A549 (cell line): ENCODE results near the gene LBHD2.
A peak's percentile ranks its signal among the peaks of the same experiment; 100 is the strongest.

Source experiments
- BCL3 ChIP-seq: fragments of >200 bp; sonication (Bioruptor Twin); formaldehyde crosslinking; IDR thresholded peaks from 3 replicates; pipeline ENCODE4 v1.6.1; 2016
- HEYL ChIP-seq: fragments of 250-450 bp; sonication (Bioruptor Pico); IDR thresholded peaks from 2 replicates; pipeline ENCODE4 v1.8.0; 2021; ENCODE audit warnings: mild to moderate bottlenecking, moderate library complexity
- PHF8 ChIP-seq: fragments of 200-600 bp; sonication (generic); IDR thresholded peaks from 2 replicates; pipeline ENCODE4 v1.6.1; 2016; ENCODE audit warnings: low read depth, mild to moderate bottlenecking, antibody characterized with exemption, moderate library complexity, borderline replicate concordance
- POLR2A ChIP-seq: IDR thresholded peaks from 2 replicates; pipeline ENCODE4 v1.6.1; 2012; ENCODE audit warnings: mild to moderate bottlenecking, low read length
- RAD21 ChIP-seq, 2 experiments: fragments of >200 bp in 1 of 2; sonication (Bioruptor Twin) in 1 of 2; formaldehyde crosslinking in 1 of 2; IDR thresholded peaks in 1 of 2; conservative IDR thresholded peaks in 1 of 2; 2 replicates in 1 of 2; 3 replicates in 1 of 2; pipeline ENCODE4 v1.6.1; 2012 to 2018; ENCODE audit warnings: inconsistent platforms in 1 of 2
- TF ChIP-seq, protein P1 (sequence below): fragments of 450-650 bp; IDR thresholded peaks from 2 replicates; pipeline ENCODE4 v1.6.1; 2014; ENCODE audit warnings: antibody characterized with exemption

- TF ChIP-seq PHF8 (no peak), RAD21 (conservative IDR thresholded peaks at IDR 0.05 in 1 of 2, IDR thresholded peaks at IDR 0.05 in 1 of 2) (no peak), HEYL (CRISPR knock-in tag) (no peak; the same call in 1 of the 2 replicates), POLR2A (peak; percentile 99), BCL3 (peak; percentile 85)
- TF ChIP-seq, protein P1, sequence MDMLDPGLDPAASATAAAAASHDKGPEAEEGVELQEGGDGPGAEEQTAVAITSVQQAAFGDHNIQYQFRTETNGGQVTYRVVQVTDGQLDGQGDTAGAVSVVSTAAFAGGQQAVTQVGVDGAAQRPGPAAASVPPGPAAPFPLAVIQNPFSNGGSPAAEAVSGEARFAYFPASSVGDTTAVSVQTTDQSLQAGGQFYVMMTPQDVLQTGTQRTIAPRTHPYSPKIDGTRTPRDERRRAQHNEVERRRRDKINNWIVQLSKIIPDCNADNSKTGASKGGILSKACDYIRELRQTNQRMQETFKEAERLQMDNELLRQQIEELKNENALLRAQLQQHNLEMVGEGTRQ = no peak
These were observed 39.1 kb downstream of the LBHD2 start, which contains the start of gene TNFAIP2 for GRCh38 chr14:103122947-103123633.
